H9 (cell line): ENCODE measurements around the gene MOCOS. TPM values are rescaled to one million over a fixed set of nuclear protein-coding genes. Genes with fewer than 3 reads are reported as not detected.

Experiments
- DNase-seq: peaks from one replicate; pipeline ENCODE4 v3.0.0-alpha.2; 2017
- H2AFZ ChIP-seq: one replicate; pipeline ENCODE4 v1.6.1; 2013; ENCODE audit warnings: mild to moderate bottlenecking, low read length, control low read depth, moderate library complexity
- H2AK5ac ChIP-seq: 2 replicates; pipeline ENCODE4 v1.6.1; 2013; ENCODE audit warnings: low read length, control low read depth, mixed read lengths; ENCODE audit not compliant: insufficient read length
- H2BK120ac ChIP-seq: one replicate; pipeline ENCODE4 v1.6.1; 2013; ENCODE audit warnings: low read depth, mild to moderate bottlenecking, low read length, control low read depth, inconsistent platforms; ENCODE audit not compliant: poor library complexity, severe bottlenecking
- H2BK12ac ChIP-seq: 2 replicates; pipeline ENCODE4 v1.6.1; 2013; ENCODE audit warnings: low read length, control low read depth, mixed read lengths, low read depth; ENCODE audit not compliant: insufficient read length
- H2BK15ac ChIP-seq: 2 replicates; pipeline ENCODE4 v1.6.1; 2013; ENCODE audit warnings: low read depth, low read length, control low read depth
- H2BK20ac ChIP-seq: one replicate; pipeline ENCODE4 v1.6.1; 2013; ENCODE audit warnings: low read depth, mild to moderate bottlenecking, low read length, control low read depth, inconsistent platforms; ENCODE audit not compliant: poor library complexity, severe bottlenecking
- H2BK5ac ChIP-seq: 2 replicates; pipeline ENCODE4 v1.6.1; 2013; ENCODE audit warnings: low read length, control low read depth, mixed read lengths; ENCODE audit not compliant: insufficient read length
- H3K14ac ChIP-seq: 2 replicates; pipeline ENCODE4 v1.6.1; 2013; ENCODE audit warnings: low read length, control low read depth; ENCODE audit not compliant: insufficient read depth
- H3K18ac ChIP-seq: 2 replicates; pipeline ENCODE4 v1.6.1; 2013; ENCODE audit warnings: low read depth, mild to moderate bottlenecking, mixed read lengths, low read length, control low read depth; ENCODE audit not compliant: insufficient read length
- H3K23ac ChIP-seq: 2 replicates; pipeline ENCODE4 v1.6.1; 2013; ENCODE audit warnings: low read length, control low read depth, mixed read lengths, low read depth; ENCODE audit not compliant: insufficient read length
- H3K23me2 ChIP-seq: 2 replicates; pipeline ENCODE4 v1.6.1; 2013; ENCODE audit warnings: low read depth, mild to moderate bottlenecking, mixed read lengths, low read length, control low read depth; ENCODE audit not compliant: insufficient read length, poor library complexity, severe bottlenecking
- H3K27ac ChIP-seq: 2 replicates; pipeline ENCODE4 v1.5.1; 2013; ENCODE audit warnings: low read length, control low read depth, mixed read lengths, low read depth; ENCODE audit not compliant: insufficient read length
- H3K27me3 ChIP-seq: 2 replicates; pipeline ENCODE4 v1.6.1; 2013; ENCODE audit warnings: low read length, control low read depth, inconsistent platforms; ENCODE audit not compliant: insufficient read depth
- H3K4ac ChIP-seq: 2 replicates; pipeline ENCODE4 v1.6.1; 2013; ENCODE audit warnings: low read depth, mild to moderate bottlenecking, control low read depth, inconsistent platforms, low read length, moderate library complexity
- H3K4me1 ChIP-seq: 2 replicates; pipeline ENCODE4 v1.6.1; 2013; ENCODE audit warnings: low read length, control low read depth, inconsistent platforms; ENCODE audit not compliant: insufficient read depth
- H3K4me2 ChIP-seq: 2 replicates; pipeline ENCODE4 v1.6.1; 2013; ENCODE audit warnings: low read length, control low read depth, mixed read lengths; ENCODE audit not compliant: insufficient read length, insufficient read depth
- H3K56ac ChIP-seq: 2 replicates; pipeline ENCODE4 v1.6.1; 2013; ENCODE audit warnings: low read depth, mild to moderate bottlenecking, mixed read lengths, low read length, control low read depth; ENCODE audit not compliant: insufficient read length
- H3K79me1 ChIP-seq: 2 replicates; pipeline ENCODE4 v1.6.1; 2013; ENCODE audit warnings: low read depth, mild to moderate bottlenecking, moderate library complexity, low read length, control low read depth, inconsistent platforms; ENCODE audit not compliant: insufficient read depth, poor library complexity, severe bottlenecking
- H3K79me2 ChIP-seq: 2 replicates; pipeline ENCODE4 v1.6.1; 2013; ENCODE audit warnings: low read length, control low read depth, inconsistent platforms; ENCODE audit not compliant: insufficient read depth
- H3K9ac ChIP-seq: 2 replicates; pipeline ENCODE4 v1.6.1; 2013; ENCODE audit warnings: low read length, control low read depth, mixed read lengths; ENCODE audit not compliant: insufficient read length; ENCODE audit errors: extremely low read depth
- H3K9me3 ChIP-seq: one replicate; pipeline ENCODE4 v1.6.1; 2013; ENCODE audit warnings: low read depth, low read length, inconsistent platforms; ENCODE audit not compliant: control insufficient read depth
- H3T11ph ChIP-seq: one replicate; pipeline ENCODE4 v1.6.1; 2013; ENCODE audit warnings: mild to moderate bottlenecking, low read length, control low read depth, inconsistent platforms
- H4K20me1 ChIP-seq: one replicate; pipeline ENCODE4 v1.6.1; 2013; ENCODE audit not compliant: control insufficient read depth, insufficient read length, insufficient read depth
- H4K5ac ChIP-seq: 2 replicates; pipeline ENCODE4 v1.6.1; 2013; ENCODE audit warnings: low read depth, mild to moderate bottlenecking, mixed read lengths, low read length, control low read depth; ENCODE audit not compliant: insufficient read length
- H4K8ac ChIP-seq: replicated peaks from 2 replicates; pipeline ENCODE4 v1.6.1; 2013; ENCODE audit warnings: low read length, control low read depth, mixed read lengths, low read depth; ENCODE audit not compliant: insufficient read length
- H4K91ac ChIP-seq: 2 replicates; pipeline ENCODE4 v1.6.1; 2013; ENCODE audit warnings: low read depth, mild to moderate bottlenecking, moderate library complexity, mixed read lengths, low read length, control low read depth; ENCODE audit not compliant: insufficient read length
- H3K27ac Mint-ChIP-seq, 3 experiments: 2 replicates in 2 of 3; 3 replicates in 1 of 3; pipeline ENCODE4 v1.8.0; 2020 to 2021; ENCODE audit warnings: mixed read lengths in 3 of 3, mild to moderate bottlenecking in 1 of 3, moderate library complexity in 1 of 3
- H3K27me3 Mint-ChIP-seq: 2 replicates; pipeline ENCODE4 v1.8.0; 2021; ENCODE audit warnings: low read depth, mild to moderate bottlenecking, moderate library complexity, mixed read lengths
- H3K36me3 Mint-ChIP-seq, 3 experiments: 2 replicates in 2 of 3; 3 replicates in 1 of 3; pipeline ENCODE4 v1.8.0; 2020 to 2021; ENCODE audit warnings: low read depth in 3 of 3, mixed read lengths in 3 of 3; ENCODE audit not compliant: insufficient read depth in 1 of 3
- H3K4me1 Mint-ChIP-seq, 2 experiments: 2 replicates each; pipeline ENCODE4 v1.8.0; 2020; ENCODE audit warnings: mixed read lengths in 2 of 2
- H3K4me3 Mint-ChIP-seq, 2 experiments: 2 replicates in 1 of 2; 3 replicates in 1 of 2; pipeline ENCODE4 v1.8.0; 2020 to 2021; ENCODE audit warnings: mild to moderate bottlenecking in 2 of 2, mixed read lengths in 2 of 2, moderate library complexity in 1 of 2
- H3K9me3 Mint-ChIP-seq, 2 experiments: 2 replicates in 1 of 2; 3 replicates in 1 of 2; pipeline ENCODE4 v1.8.0; 2020; ENCODE audit warnings: mild to moderate bottlenecking in 2 of 2, mixed read lengths in 2 of 2, moderate library complexity in 1 of 2
- CTCF ChIP-seq: fragments of 200-600 bp; sonication (generic); conservative IDR thresholded peaks from 3 replicates; pipeline ENCODE4 v1.8.0; 2021; ENCODE audit warnings: antibody characterized with exemption, mild to moderate bottlenecking
- WGBS: extraction: QIAGEN DNeasy Blood & Tissue Kit; methylation state at CpG from one replicate; pipeline ENCODE4 v1.1.7; 2013; ENCODE audit warnings: missing lambda C conversion rate, low lambda C conversion rate, mixed read lengths; ENCODE audit not compliant: insufficient read length; ENCODE audit errors: extremely low coverage; 5-methylcytosine and 5-hydroxymethylcytosine counted together
- total RNA-seq: library from RNA; stranded (reverse); gene quantifications from 2 replicates; pipeline ENCODE4 v1.2.1, GENCODE V29; 2021

Gene MOCOS
- total RNA-seq, 1 experiment from 2014 or later = 6.0 TPM

- peaks cover 0 to 2% of the 10 kb centered on the region in 2 experiments; a peak in 3 of 4 replicates for H3K4me1 Mint-ChIP-seq
- Histone ChIP-seq H4K20me1 (no peaks in the 10 kb centered on the region), H3K14ac (no peak overlapping the region), H4K5ac (no peak overlapping the region), H2BK120ac (no peak overlapping the region), H2BK15ac (no peak overlapping the region), H3K9me3 (no peaks in the 10 kb centered on the region), H2AK5ac (no peak overlapping the region), H2AFZ (no peak overlapping the region), H3K4ac (no peak overlapping the region), H4K8ac (no peak overlapping the region), H3K23ac (no peak overlapping the region), H3K27me3 (no peaks in the 10 kb centered on the region), H4K91ac (no peak overlapping the region), H2BK5ac (no peak overlapping the region), H3K9ac (no peak overlapping the region), H3T11ph (no peak overlapping the region), H3K79me1 (no peaks in the 10 kb centered on the region), H3K18ac (no peak overlapping the region), H3K79me2 (no peaks in the 10 kb centered on the region), H2BK12ac (no peak overlapping the region), H3K56ac (no peak overlapping the region), H2BK20ac (no peak overlapping the region), H3K4me1 (no peaks in the 10 kb centered on the region), H3K4me2 (no peak overlapping the region), H3K23me2 (no peaks in the 10 kb centered on the region), H3K27ac (no peak overlapping the region)
- H3K9me3 Mint-ChIP-seq = no peaks in the 10 kb centered on the region
- H3K4me3 Mint-ChIP-seq = no peak overlapping the region
- no peak overlapping the region for H3K27ac Mint-ChIP-seq
- no peaks in the 10 kb centered on the region for H3K36me3 Mint-ChIP-seq
- no peak for DNase-seq
- WGBS = no CpG with 5 or more reads among the region's 3 CpGs
- TF ChIP-seq CTCF = no peak
- H3K27me3 Mint-ChIP-seq = peaks cover 6% of the 10 kb centered on the region
Measured at GRCh38 chr18:36281936-36282335, 94.6 kb downstream of the MOCOS start.
